SHP77 (cell line): ENCODE results near the gene KLHL41.
"Not testable (repeated sequence)": the region's sequence is repeated elsewhere in the genome, so short reads cannot be mapped to it uniquely, and the experiment has no call there.

Experiments
- DNase-seq, 2 experiments: peaks; one replicate each; lab custom pipeline; 2025; lab: John Stamatoyannopoulos, UW

KLHL41 gene

GRCh38 chr2:169509955-169510354, 453 bp downstream of the KLHL41 start:
- DNase-seq = no peak

GRCh38 chr2:169510496-169510895, 994 bp downstream of the KLHL41 start:
- DNase-seq = peak in 1 of 2 experiments; percentile 12

- DNase-seq = no peak
Measured at GRCh38 chr2:169511818-169512217, 2.3 kb downstream of the KLHL41 start.

GRCh38 chr2:169512525-169512924, 3.0 kb downstream of the KLHL41 start:
- no peak for DNase-seq

GRCh38 chr2:169513094-169513493, 3.6 kb downstream of the KLHL41 start:
- DNase-seq = no peak

- DNase-seq = no peak
Measured at GRCh38 chr2:169513926-169514325, 4.4 kb downstream of the KLHL41 start.

GRCh38 chr2:169514758-169515157, 5.3 kb downstream of the KLHL41 start:
- not testable (repeated sequence) for DNase-seq

GRCh38 chr2:169516488-169516995, 7.0 kb downstream of the KLHL41 start:
- not testable (repeated sequence) for DNase-seq

GRCh38 chr2:169520896-169521295, 11.4 kb downstream of the KLHL41 start:
- no peak for DNase-seq

- no peak for DNase-seq
Measured at GRCh38 chr2:169523681-169524080, 14.2 kb downstream of the KLHL41 start.

- DNase-seq = no peak
Measured at GRCh38 chr2:169525434-169525833, 15.9 kb downstream of the KLHL41 start.

- no peak for DNase-seq
Measured at GRCh38 chr2:169526451-169526850, 16.9 kb downstream of the KLHL41 start.

GRCh38 chr2:169528271-169528701, 18.8 kb downstream of the KLHL41 start:
- peak in 1 of 2 experiments; percentile 8 for DNase-seq

GRCh38 chr2:169539460-169539859, 30.0 kb downstream of the KLHL41 start:
- not testable (repeated sequence) for DNase-seq

- DNase-seq = no peak
Measured at GRCh38 chr2:169540146-169540545, 30.6 kb downstream of the KLHL41 start.

- DNase-seq = no peak
Measured at GRCh38 chr2:169542433-169542832, 32.9 kb downstream of the KLHL41 start.

- no peak for DNase-seq
Measured at GRCh38 chr2:169546756-169547155, 37.3 kb downstream of the KLHL41 start.

- DNase-seq = no peak
Measured at GRCh38 chr2:169561364-169561763, 51.9 kb downstream of the KLHL41 start.

- DNase-seq = not testable (repeated sequence)
Measured at GRCh38 chr2:169562084-169562483, 52.6 kb downstream of the KLHL41 start.

- DNase-seq = no peak
Measured at GRCh38 chr2:169562519-169562918, 53.0 kb downstream of the KLHL41 start.

GRCh38 chr2:169565686-169566085, 56.2 kb downstream of the KLHL41 start:
- DNase-seq = no peak

GRCh38 chr2:169569948-169570347, 60.4 kb downstream of the KLHL41 start:
- DNase-seq = no peak

GRCh38 chr2:169570752-169571151, 61.2 kb downstream of the KLHL41 start:
- DNase-seq = not testable (repeated sequence)

- no peak for DNase-seq
Measured at GRCh38 chr2:169571571-169571970, 62.1 kb downstream of the KLHL41 start.
